Colonic mucosa (tissue), 4 donors: ENCODE results near the gene CNOT4. TPM values are rescaled to one million over a fixed set of nuclear protein-coding genes. Genes with fewer than 3 reads are reported as not detected.
"Not testable (repeated sequence)": the region's sequence is repeated elsewhere in the genome, so short reads cannot be mapped to it uniquely, and the experiment has no call there.

Experiments used
- DNase-seq: peaks from one replicate; pipeline ENCODE4 v3.0.0-alpha.2; 2020
- H3K27ac ChIP-seq: fragments of 200-600 bp; one replicate; pipeline ENCODE4 v1.8.0; 2021
- H3K27me3 ChIP-seq: fragments of 200-600 bp; one replicate; pipeline ENCODE4 v1.8.0; 2021
- H3K36me3 ChIP-seq: fragments of 200-600 bp; one replicate; pipeline ENCODE4 v1.8.0; 2021
- H3K4me1 ChIP-seq: fragments of 200-600 bp; one replicate; pipeline ENCODE4 v1.8.0; 2021; ENCODE audit warnings: mild to moderate bottlenecking
- H3K4me3 ChIP-seq: fragments of 200-600 bp; one replicate; pipeline ENCODE4 v1.8.0; 2021
- H3K9ac ChIP-seq, 2 donors: one replicate each; pipeline ENCODE4 v1.7.0; 2013; ENCODE audit warnings: control low read depth in 2 of 2, low read depth in 2 of 2, low read length in 2 of 2
- H3K9me3 ChIP-seq: fragments of 200-600 bp; one replicate; pipeline ENCODE4 v1.8.0; 2021
- CTCF ChIP-seq: fragments of 200-600 bp; IDR thresholded peaks from one replicate; pipeline ENCODE4 v1.8.0; 2022; ENCODE audit warnings: antibody characterized with exemption, mild to moderate bottlenecking
- intact Hi-C: fragments of 100-400 bp; cut with DNase I; formaldehyde crosslinking; loops from one replicate; pipeline ENCODE4 v1.14.1; 2022
- total RNA-seq, 2 donors: library from RNA; stranded (reverse); fragmentation: NEBNext Ultra II Directional in 1 of 2; extraction: Animal tissue kit (Norgen Biotek cat#: 25700) in 1 of 2; gene quantifications; one replicate each; pipeline ENCODE4 v1.2.1, GENCODE V29; 2021
- donor health status: healthy.
- donor health status: DM: no; HTN: no; CAD: no.
- donor health status: DM: no; HTN: no; CAD: no.

Gene CNOT4
- total RNA-seq, 2 donors from 2014 or later = 14.7 to 20.9 TPM

DNA sequence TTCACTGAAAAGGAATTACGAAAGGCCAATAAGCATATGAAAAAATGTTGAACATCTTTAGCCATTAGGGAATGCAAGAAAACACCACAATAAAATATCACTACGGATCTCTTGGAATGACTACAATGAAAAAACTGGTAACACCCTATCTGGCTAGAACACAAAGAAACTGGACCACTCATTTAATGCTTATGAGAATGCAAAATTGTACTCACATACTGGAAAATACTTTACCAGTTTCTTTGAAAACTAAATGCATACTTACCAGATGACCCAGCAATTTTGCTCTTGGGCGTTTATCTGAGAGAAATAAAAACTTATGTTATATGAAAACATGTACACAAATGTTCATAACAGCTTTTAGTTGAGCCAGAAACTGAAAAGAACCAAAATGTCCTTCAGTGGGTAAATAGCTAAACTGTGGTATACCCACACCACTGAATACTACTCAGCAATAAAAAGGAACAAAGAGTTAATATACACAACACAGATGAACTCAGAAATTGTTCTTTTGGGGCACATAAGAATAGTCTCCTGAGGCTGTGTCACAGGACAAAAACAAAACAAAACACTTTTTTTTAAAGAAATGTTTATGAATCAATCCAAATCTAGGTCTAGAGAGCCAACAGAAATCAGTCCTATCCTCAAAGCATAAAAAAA is 23.5 kb downstream of the CNOT4 start:
- H3K36me3 ChIP-seq = no peaks in the 10 kb centered on the region
- no peaks in the 10 kb centered on the region for H3K27me3 ChIP-seq
- no peak for DNase-seq
- no peak overlapping the region for H3K9ac ChIP-seq
- TF ChIP-seq CTCF = no peak
- intact Hi-C loops = no loop called here
- H3K4me1 ChIP-seq = no peaks in the 10 kb centered on the region
- H3K9me3 ChIP-seq = no peaks in the 10 kb centered on the region
- no peak overlapping the region for H3K27ac ChIP-seq
- no peak overlapping the region for H3K4me3 ChIP-seq

- H3K9me3 ChIP-seq = no peaks in the 10 kb centered on the region
- H3K27ac ChIP-seq = no peak overlapping the region
- no peak overlapping the region for H3K9ac ChIP-seq
- peaks cover 3% of the 10 kb centered on the region for H3K4me1 ChIP-seq
- no peak overlapping the region for H3K4me3 ChIP-seq
- no peak for TF ChIP-seq CTCF
- no peak for DNase-seq
- intact Hi-C loops = no loop called here
- no peaks in the 10 kb centered on the region for H3K36me3 ChIP-seq
- H3K27me3 ChIP-seq = no peaks in the 10 kb centered on the region
Measured at GRCh38 chr7:135481598-135481979, 28.3 kb downstream of the CNOT4 start.

DNA sequence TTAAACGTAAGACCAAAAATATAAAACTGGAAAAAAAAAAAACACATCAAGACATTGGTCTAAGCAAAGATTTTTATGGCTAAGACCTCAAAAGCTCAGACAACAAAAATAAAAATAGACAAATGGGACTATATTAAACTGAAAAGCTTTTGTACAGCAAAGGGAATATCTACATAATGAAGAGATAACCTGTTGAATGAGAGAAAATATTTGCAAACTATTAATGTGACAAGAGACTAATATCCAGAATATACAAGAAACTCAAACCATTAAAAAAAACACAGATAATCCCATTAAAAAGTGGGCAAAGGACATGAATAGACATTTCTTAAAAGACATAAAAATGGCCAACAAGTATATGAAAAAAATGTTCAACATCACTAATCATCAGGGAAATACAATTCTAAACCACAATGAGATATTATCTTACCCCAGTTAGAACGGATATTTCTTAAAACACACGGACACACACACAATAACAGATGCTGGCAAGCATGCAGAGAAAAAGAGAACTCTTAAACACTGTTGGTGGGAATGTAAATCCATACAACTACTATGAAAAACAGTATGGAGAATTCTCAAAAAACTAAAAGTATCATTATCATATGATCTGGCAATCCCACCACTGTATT is 28.8 kb downstream of the CNOT4 start:
- TF ChIP-seq CTCF = no peak
- H3K9me3 ChIP-seq = no peaks in the 10 kb centered on the region
- H3K4me1 ChIP-seq = peaks cover 3% of the 10 kb centered on the region
- H3K9ac ChIP-seq = no peak overlapping the region
- DNase-seq = no peak
- no peaks in the 10 kb centered on the region for H3K36me3 ChIP-seq
- H3K27ac ChIP-seq = no peak overlapping the region
- intact Hi-C loops = no loop called here
- no peaks in the 10 kb centered on the region for H3K27me3 ChIP-seq
- H3K4me3 ChIP-seq = no peak overlapping the region

DNA sequence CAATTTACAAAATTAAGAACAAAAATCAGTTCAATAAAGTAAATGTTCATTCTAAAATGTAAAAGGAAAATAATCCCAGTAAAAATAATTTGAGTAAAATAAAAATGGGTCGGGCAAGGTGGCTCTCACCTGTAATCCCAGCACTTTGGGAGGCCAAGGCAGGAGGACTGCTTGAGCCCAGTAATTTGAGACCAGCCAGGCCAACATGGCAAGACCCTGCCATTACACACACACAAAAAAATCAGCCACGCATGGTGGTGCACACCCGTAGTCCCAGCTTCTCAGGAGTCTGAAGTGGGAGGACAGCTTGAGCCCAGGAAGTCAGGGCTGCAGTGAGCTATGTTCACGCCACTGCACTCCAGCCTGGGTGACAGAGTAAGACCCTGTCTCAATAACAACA is 34.4 kb downstream of the CNOT4 start:
- no peak overlapping the region for H3K4me3 ChIP-seq
- H3K36me3 ChIP-seq = no peaks in the 10 kb centered on the region
- intact Hi-C loops = no loop called here
- no peak overlapping the region for H3K9ac ChIP-seq
- H3K4me1 ChIP-seq = peaks cover 3% of the 10 kb centered on the region
- no peak for DNase-seq
- H3K9me3 ChIP-seq = no peaks in the 10 kb centered on the region
- H3K27ac ChIP-seq = no peak overlapping the region
- TF ChIP-seq CTCF = no peak
- no peaks in the 10 kb centered on the region for H3K27me3 ChIP-seq

GRCh38 chr7:135469705-135470104 is 40.2 kb downstream of the CNOT4 start:
- H3K4me1 ChIP-seq, H3K4me3 ChIP-seq, DNase-seq, intact Hi-C loops, H3K9ac ChIP-seq, H3K27ac ChIP-seq, H3K36me3 ChIP-seq, H3K27me3 ChIP-seq, H3K9me3 ChIP-seq: not testable (repeated sequence)

GRCh38 chr7:135467207-135467711 is 42.6 kb downstream of the CNOT4 start:
- Histone ChIP-seq H3K9me3 (no peaks in the 10 kb centered on the region), H3K36me3 (no peaks in the 10 kb centered on the region), H3K27me3 (no peaks in the 10 kb centered on the region), H3K9ac (no peak overlapping the region), H3K4me3 (no peak overlapping the region), H3K27ac (no peak overlapping the region), H3K4me1 (no peaks in the 10 kb centered on the region)
- intact Hi-C loops = no loop called here
- no peak for DNase-seq
- no peak for TF ChIP-seq CTCF
